T-helper 1 cell treated with Interleukin-12 subunit alpha and Interleukin-12 subunit beta and Interleukin-4 antibody, amounts not matched to agents 30 ng/mL and 1 ng/mL, for 36 hours (primary cell): Measurements from ENCODE around the gene ASIC1. TPM values are rescaled to one million over a fixed set of nuclear protein-coding genes. Genes with fewer than 3 reads are reported as not detected.

Source experiments
- intact Hi-C: fragments of 100-400 bp; cut with micrococcal nuclease; formaldehyde crosslinking; loops from one replicate; pipeline ENCODE4 v1.15.1; 2024
- total RNA-seq: library from RNA; stranded (reverse); gene quantifications from 2 replicates; pipeline ENCODE4 v1.2.3, GENCODE V29; 2022

The ASIC1 gene
- total RNA-seq, 1 donor from 2014 or later: 4.6 TPM

DNA sequence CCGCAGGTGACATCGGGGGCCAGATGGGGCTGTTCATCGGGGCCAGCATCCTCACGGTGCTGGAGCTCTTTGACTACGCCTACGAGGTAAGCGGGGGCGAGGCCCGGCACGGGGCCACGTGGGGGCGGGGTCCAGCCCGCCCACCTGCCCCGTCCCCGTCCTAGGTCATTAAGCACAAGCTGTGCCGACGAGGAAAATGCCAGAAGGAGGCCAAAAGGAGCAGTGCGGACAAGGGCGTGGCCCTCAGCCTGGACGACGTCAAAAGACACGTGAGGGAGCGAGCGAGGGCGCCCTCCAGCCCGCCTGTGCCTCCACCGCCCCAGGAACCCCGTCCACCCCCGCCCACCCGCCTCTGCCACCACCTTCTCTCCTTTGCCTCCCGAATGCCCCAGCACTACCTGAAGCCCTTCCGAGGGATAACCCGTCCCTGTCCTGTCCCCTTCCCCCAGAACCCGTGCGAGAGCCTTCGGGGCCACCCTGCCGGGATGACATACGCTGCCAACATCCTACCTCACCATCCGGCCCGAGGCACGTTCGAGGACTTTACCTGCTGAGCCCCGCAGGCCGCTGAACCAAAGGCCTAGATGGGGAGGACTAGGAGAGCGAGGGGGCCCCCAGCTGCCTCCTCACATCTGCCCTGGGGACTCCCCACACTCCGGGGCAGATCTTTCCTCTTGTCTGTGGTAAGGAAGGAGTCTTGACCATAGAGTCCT is 23.9 kb downstream of the ASIC1 start:
- intact Hi-C loops: no loop called here

DNA sequence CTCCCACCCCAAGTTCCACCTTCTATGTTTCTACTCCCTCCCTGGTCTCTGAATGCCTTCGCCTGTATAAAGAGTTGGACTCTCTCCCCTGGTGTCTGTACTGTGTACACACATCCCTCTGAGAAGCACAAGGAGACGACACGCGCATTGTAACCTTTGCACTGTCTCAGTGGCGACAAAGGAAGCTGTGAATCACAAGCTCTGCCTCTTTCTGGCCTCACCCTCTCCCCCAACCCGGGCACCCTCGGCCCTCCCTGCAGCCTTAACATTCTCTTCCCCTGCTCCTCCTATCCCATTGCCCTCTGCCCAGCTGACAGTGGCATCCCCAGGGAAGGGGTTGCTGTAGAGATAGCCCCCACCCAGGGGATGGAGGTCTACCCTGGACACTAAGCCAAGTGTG is 25.2 kb downstream of the ASIC1 start:
- intact Hi-C loops: no loop called here

DNA sequence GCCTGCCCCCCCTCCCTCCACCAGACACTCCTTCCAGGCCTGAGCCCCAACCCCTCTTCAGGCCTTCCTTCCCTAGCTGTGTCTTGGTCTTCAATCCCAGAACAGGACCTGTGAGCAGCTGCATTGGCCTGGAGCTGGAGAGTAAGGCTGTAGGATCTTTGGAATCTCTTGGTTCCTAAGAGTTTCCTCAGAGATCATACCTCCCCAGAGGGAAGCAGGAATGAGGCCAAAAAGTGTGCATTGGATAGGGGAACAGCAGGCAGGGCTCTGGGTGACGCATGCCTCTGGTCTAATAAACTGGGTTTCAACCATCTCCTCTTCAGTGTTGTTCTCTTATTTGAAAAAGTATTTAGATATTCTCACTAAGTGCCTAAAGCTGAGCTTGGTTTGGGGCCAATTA is 25.9 kb downstream of the ASIC1 start:
- intact Hi-C loops: no loop called here

DNA sequence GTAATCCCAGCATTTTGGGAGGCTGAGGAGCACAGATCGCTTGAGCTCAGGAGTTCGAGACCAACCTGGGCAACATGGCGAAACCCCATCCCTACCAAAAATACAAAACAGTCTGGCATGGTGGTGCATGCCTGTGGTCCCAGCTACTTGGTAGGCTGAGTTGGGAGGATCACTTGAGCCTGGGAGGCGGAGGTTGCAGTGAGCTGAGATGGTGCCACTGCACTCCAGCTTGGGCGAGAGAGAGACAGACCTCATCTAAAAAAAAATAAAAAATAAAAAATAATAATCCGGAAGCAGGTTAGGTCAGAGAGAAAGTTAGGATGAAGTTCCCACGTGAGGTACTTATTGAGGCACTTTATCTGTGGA is 27.0 kb downstream of the ASIC1 start:
- intact Hi-C loops: loop anchor here (2.0 kb wide), 2 partner anchors 28 to 316 kb away; partner anchors contain the start of genes ASIC1 and LARP4

DNA sequence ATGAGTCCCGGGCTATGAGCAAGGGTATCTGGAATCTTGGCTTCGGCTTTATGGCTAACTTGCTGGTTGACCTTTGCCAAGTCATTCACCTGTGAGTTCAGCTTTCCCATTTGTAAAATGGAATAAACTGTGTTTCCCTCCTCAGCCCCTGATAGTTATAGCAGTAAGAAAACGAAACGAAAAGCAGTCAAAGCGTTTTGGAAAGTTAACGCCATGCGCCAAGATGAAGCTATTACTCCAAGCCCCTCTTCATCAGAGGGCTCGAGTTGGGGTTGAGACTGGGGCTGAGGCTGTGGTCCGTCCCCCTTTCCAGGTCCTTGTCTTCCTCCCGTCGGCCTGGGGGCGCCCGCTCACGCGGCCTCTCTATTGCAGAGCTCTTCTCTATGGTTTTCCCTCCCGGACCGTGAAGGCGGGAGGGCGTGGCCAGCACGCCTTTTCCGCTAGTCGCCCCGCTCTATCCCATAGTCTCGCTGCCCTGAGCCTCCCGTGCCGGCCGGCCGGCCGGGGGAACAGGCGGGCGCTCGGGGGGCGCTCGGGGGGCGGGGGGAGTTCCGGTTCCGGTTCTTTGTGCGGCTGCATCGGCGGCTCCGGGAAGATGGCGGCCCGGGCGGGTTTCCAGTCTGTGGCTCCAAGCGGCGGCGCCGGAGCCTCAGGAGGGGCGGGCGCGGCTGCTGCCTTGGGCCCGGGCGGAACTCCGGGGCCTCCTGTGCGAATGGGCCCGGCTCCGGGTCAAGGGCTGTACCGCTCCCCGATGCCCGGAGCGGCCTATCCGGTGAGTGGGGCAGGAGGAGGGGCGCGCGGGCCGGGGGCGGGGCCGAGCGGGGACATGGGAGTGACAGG is 27.6 kb downstream of the ASIC1 start, which contains the start of gene SMARCD1:
Gene SMARCD1, plus strand, starts transcription at position 568 of the 840 bp plus-strand sequence. Its CDS starts 28 bp downstream, at position 596.
- intact Hi-C loops: loop anchor here (1.0 to 2.0 kb wide), 8 partner anchors 10 to 432 kb away; partner anchors contain the start of genes ASIC1, CERS5, COX14 and LARP4

DNA sequence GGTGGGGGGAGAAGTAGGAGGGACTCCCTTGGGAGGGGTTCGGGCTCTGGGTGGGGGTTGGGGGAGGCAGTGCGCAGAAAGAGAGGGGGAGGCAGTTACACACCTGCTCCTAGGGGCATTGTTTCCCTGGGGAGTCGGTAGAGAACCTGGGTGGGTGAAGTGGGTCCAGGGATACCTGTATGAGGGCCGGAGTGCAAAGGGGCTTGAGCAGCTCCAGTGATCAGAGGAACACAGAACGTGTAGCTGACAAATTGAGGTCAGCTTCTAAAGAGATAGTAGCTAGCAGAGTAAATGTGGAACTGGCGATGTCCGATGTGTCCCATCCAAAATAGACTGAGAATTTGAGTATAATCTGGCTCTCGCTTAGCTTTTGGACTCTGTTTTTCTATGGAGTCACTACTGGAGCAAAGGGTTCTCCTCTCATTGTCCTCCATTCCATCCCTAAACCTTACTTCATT is 28.2 kb downstream of the ASIC1 start:
- intact Hi-C loops: loop anchor here (1.0 to 2.0 kb wide), 8 partner anchors 10 to 432 kb away; partner anchors contain the start of genes ASIC1, CERS5, COX14 and LARP4

DNA sequence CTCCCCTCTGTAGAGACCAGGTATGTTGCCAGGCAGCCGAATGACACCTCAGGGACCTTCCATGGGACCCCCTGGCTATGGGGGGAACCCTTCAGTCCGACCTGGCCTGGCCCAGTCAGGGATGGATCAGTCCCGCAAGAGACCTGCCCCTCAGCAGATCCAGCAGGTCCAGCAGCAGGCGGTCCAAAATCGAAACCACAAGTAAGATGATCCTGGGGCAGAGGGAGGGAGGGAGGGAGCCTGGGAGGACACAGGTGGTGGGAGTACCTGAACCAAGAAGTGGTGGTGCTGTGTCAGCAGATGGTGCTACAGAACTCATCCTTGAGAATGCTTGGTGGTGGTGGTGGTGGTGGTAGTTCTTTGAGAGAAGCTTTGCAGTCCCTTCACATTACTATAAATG is 28.8 kb downstream of the ASIC1 start:
- intact Hi-C loops: no loop called here

DNA sequence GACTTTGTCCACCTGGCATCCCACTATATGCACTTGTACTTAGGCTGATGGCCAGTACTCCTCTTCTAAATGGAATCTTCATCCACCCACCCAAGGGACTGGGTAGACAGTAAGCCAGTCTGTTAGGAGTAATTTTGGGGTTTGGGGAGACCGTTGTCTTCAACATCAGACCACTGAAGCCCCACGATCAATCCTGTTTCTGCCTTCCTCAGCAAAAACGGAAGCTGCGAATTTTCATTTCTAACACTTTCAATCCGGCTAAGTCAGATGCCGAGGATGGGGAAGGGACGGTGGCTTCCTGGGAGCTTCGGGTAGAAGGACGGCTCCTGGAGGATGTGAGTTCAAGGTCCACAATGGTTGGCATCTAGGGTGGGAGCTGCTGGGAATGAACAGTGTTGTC is 29.8 kb downstream of the ASIC1 start:
- intact Hi-C loops: no loop called here

DNA sequence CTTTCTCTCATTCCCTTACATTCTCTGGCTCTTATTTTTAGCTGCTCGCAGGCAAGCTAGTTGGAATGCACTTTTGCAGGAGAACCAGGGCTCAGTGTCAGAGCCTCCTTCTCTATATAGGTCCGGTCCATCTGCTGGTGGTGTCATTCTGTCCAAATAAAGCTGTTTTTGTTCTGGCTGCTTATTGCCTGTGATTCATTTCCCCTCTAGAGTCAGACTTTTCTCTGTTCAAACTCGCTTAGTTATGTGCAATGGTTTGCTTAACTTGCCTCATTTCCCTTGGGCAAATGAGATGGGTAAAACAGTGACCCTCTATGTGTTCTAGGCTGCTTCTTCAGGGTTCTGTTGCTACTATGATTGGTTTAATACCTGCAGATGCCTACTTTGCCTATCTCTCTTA is 30.6 kb downstream of the ASIC1 start:
- intact Hi-C loops: loop anchor here (1.0 to 2.0 kb wide), 3 partner anchors 45 to 195 kb away; partner anchors contain the start of gene LIMA1

DNA sequence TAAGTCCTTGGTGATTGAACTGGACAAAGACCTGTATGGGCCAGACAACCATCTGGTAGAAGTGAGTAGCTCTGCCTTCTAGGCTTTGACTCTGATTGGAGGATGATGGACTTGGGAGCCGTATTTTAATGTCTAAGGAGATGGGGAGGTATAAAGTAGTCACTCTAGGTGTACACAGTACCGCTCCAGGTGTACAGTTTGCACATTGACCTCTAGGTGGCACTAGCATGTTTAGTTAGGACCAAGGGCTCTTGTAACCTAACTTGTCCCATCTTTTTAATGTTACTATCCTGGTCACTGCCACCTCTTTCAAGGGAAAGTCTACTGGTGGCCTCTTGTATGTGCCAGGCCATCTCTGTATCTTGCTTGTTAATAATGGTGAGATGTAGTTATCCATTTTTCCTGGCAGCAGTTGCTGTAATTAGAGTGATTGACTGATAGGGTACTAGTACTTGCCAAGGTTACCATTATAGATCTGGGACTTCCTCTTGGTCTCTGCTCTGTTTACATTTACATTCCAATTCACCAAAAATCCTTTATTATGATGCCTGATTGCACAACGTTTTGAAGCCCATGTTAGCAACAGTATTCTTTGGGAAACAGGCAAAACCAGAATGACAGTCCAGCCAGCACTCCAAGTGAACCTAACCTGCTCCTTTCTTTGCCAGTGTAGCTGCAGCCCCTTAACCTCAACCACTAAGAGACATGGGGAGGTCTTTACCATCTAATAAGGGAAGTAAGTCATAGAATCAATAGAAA is 31.4 kb downstream of the ASIC1 start:
- intact Hi-C loops: loop anchor here (1.0 to 2.0 kb wide), 3 partner anchors 44 to 195 kb away; partner anchors contain the start of gene LIMA1

DNA sequence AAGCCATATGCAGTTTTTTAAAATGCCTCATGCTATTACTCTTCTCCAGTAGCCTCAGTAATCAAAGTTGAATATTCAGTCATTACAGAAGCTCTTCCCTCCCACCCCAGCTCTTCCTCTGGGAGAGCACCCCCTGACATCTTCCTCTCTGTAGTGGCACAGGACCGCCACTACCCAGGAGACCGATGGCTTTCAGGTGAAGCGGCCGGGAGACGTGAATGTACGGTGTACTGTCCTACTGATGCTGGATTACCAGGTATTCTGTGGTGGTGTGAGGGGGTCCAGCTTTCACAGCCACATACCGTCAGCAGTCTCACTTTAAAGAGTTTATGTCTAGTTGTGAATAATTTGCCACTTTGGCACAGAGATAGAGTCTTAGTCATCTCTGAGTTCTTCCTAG is 32.3 kb downstream of the ASIC1 start:
- intact Hi-C loops: loop anchor here (2.0 kb wide), 1 partner anchor 43 kb away; no protein-coding TSS in a partner anchor

- intact Hi-C loops: no loop called here
Measured at GRCh38 chr12:50090391-50090790, 33.0 kb downstream of the ASIC1 start.

DNA sequence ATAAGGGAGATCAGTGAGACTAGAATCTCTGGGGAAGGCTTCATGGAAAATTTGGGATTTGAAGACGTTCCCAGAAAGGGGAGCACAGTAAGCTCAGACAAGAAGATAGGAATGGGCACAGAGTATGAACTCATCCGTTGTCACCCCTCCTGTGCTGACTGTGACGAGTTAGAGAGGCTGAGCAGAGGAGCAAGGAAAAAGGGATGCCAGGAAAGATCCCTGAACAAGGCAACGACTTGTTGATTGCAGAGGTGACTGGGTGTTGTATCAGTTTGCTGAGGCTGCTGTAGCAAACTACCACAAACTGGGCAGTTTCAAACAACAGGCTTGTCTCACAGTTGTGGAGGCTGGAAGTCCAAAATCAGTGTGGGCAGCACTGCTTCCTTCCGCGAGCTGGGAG is 40.6 kb downstream of the ASIC1 start:
- intact Hi-C loops: no loop called here

DNA sequence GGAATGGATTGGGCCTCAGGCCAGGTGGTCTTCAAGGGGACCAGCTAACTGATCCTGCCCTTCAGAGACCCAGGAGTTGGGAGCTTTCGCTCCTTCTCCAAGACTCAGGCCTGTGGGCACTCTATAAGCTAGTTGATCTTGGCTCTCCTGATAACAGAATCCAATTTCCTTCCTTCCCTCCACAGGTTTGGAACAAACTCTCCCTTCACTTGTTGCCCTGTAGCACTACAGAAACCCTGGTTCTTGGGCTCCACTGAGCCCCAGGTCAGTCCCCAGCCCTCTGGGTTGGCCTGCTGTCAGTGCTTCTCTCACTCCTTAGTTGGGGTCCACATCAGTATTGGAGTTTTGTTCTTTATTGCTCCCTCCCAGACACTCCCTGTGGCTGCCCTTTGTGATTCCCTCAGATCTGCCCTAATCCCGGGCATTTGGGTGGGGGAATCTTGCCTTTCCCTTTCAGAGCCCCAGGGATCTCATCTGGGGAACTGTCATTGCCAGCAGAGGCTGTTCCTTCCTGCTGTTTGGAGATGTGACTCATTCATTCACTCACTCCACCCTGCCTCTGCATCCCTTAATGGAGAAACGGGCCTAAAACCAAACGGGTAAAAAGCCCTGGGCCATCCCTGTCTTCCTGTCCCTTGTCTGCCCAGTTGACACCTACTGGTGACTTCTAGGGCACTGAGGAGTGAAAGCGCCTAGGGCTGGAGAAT is 42.1 kb downstream of the ASIC1 start:
- intact Hi-C loops: no loop called here

DNA sequence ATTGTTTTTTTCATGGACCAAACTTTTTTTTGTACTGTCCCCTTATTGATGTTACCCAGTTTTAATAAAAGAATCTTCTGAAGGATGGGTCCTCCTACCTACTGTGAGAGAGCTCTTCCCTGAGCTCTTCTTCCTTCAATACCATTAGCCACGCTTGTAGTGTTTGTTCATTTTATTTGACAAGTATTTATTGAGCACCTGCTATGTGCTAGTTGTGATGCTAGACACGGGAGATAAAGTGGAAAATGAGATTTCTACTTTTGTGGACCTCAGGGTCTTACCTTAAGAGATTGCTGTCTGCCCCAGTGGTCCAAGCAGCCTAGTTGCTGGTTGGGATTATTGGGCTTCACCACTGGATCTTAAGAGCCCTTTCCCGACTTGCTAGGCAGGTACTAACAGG is 43.2 kb downstream of the ASIC1 start:
- intact Hi-C loops: no loop called here

DNA sequence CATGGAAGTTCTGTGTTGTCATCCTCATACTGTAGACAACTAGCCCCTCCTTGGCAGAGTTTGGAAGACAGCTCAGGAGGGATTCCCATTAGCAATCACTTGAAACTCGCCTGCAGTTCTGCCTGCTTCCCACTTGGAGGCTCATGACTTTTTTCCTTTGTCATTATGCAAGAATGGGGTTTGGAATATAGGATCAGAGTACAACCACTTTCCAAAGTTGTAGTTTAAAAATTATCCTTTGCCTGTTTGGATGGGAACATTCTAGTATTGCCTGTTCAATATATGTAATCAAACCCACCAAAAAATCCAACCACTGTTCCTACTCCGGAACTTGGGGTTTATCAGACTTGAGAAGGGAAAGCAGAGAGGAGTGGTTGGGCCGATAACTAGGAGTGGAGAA is 44.3 kb downstream of the ASIC1 start:
- intact Hi-C loops: no loop called here

DNA sequence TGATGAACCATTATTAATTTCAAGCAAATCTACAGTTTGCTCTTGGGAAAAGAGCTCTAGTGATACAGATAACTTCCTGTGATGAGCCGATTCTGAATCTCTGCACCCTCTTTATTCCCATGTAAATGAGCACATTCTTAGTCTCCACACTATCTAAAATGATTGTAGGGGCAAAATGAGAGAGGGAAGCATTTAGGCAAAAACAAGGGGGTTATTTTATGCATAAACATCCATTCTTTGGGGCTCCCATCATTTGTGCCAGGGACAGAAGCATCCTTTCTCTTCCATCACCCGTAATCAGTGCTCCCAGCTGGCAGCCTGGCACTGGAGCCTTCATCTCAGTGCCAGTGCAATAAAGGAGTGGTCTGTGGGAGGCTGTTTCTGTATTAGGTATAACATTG is 44.7 kb downstream of the ASIC1 start:
- intact Hi-C loops: no loop called here

DNA sequence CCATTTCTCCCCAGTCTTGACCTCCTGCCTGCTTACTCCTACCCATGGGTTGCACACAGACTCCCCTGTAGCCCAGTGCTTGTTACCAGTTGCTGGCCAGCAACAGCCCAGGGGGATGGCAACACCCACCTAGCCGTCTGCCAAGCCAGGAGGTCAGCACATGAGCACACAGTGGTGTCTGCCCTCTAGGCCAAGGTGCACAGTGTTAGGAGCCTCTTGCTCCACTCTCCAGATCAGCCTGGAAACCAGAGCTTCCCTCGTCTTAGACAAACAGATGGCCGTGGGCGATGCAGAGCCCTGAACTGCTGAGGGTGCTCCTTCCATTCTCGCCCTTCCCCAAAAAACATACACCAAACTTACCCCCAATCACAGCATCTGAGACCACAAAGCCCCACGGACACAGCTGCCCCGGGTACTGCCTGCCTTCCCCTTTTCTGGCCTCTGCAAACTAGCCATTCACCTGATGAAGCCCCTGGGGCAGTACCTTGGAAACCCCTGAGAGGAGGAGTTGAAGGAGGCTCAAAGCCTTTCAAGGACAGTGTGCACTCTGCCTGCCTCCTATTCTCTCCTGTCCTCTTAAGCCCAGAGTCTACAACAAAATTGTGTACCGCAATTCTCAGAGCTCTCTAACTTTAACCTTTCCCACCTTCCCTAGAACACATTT is 45.4 kb downstream of the ASIC1 start:
- intact Hi-C loops: no loop called here

GRCh38 chr12:50103351-50103750 is 46.0 kb downstream of the ASIC1 start:
- intact Hi-C loops: no loop called here

DNA sequence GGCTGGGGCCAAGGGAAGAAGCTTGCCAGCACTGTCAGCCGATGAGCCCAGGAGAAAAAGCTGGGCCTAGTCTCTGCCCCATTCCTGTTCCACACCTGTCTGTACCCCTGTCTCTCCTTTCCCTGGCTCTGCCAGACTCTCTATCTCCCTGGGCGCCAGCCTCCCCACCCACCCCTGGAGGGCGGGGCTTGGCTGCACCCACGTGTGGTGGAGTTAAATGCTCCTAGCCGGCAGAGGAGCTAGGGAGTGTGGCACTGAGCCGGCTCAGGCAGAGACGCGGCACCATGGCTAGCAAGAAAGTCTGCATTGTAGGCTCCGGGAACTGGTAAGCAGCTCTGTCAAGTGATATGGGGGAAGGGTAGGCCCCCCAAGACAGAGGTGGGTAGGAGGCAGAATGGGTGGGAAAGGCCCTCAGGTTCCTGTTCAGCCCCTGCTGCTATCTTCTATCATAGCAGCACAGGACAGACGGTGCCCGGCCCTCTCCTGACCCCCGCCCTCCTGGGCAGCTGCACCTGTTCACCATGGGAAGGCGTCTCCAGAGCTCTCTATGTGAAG is 46.4 kb downstream of the ASIC1 start, which contains the start of gene GPD1:
Gene GPD1, plus strand, starts transcription at position 242 of the 555 bp plus-strand sequence. Its CDS starts 43 bp downstream, at position 285.
- intact Hi-C loops: no loop called here
